Activated CD8-positive, alpha-beta memory T cell treated with anti-CD3 and anti-CD28 coated beads, Interleukin-2, amount 50 U/mL, for 1 hour (primary cell): Measurements from ENCODE around the gene ZNF35.
"Not testable (repeated sequence)": the region's sequence is repeated elsewhere in the genome, so short reads cannot be mapped to it uniquely, and the experiment has no call there.

Experiments used
- DNase-seq: peaks from one replicate; pipeline ENCODE4 v3.0.0-alpha.2; 2020; ENCODE audit errors: extremely low read depth

The ZNF35 gene

DNA sequence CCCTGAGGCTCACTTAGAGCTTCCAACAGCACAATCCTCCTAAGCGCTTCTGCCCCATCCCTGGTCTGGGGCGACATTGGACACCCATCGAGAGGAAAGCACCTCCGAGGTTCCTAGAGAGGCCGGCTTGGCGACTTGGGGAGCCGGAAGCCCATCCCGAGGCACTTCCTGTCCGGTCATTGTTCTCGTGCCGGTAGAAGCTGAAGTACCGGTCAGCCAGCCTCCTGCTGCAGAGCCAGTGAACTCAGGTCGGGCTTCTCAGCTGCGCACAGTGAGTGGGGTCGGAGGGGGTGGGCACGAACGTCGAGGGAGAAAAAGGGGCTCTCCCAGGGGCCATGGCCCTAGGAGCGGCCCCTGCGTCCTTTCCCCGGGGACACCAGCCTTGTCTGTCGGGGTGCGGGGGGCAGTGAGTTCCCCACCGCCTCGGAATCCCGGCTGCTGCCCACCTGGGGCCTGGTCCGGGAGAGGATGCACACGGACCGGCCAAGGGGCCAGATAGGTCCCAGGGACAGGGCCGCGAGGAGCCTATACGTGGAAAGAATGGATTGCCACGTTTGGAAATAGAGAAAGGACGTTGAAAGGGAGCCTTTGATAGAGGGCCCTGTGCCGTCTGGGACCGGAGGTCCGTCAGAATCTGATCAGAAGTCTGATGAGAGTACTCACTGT, at the start of gene ZNF35:
ZNF35 (plus strand) TSS at position 169 of the 666 bp plus-strand sequence. CDS start 2,336 bp downstream, outside the sequence.
- DNase-seq, result no peak

DNA sequence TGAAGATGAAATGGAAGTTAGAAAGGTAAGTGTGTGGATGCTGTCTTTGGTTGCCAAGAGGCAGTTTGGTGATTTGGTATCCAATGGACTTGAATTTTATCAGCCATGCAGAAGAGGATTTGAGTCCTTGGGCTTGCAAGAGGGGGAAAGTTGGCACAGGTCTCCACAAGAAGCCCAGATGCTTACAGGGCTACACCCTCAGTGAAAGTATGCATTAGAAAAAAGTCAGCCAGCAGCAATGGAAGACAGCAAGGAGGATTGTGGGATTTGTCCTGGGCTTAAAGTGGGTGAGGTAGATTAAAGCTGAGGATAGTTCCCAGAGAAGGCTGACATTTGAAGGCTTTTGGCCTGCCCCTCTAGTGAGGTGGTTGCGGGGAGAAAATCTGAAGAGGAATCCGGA, 46.8 kb upstream of the ZNF35 start:
- no peak for DNase-seq

DNA sequence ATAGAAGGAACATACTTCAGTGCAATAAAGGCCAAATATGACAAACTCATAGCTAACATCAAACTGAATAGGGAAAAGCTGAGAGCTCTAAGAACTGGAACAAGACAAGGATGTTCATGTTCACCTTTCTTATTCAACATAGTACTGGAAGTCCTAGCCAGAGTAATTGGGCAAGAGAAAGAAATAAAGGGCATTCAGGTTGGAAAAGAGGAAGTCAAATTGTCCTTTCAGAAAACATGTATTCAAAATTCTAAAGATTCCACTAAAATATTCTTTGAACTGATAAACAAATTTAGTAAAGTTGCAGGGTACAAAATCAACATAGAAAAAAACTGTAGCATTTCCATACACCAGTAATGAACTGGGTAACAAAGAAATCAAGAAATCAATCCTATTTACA, 35.9 kb upstream of the ZNF35 start:
- DNase-seq, result no peak

DNA sequence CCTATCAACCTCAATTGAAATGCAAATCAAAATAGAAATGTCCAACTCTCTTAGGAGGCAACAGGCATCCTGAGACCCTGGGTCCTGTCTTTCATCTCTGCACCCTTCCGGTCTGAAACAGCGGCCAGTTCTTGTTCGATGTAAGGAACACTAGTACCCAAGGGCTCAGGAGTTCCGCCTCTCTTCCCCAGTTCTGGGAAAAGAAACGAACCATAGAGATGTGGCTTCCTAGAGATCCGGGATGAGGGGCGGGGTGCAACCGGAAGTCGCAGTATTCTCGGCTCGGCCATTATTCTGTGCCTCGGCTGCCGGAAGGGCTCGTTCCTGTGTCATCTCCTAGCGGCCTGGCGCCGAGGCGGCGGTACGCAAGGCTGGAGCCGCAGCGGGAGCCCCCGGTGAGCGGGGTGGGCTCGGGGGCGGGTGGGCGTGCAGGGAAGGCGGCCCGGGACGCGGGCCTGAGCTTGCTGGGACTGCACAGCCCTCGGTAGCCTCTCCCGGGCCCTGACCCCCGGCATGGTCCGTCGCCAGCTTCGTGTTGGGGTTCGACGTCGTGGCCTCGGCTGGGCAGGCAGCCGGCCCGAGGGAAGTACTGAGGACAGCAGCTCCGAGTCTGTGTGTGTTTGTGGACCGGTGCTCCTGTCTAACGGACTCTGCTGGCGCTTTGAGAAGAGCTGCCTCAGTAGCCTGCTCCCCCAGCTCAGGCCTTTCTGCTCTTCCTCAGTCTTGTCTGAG, 23.6 kb upstream of the ZNF35 start, which contains the start of gene ZNF197:
ZNF197 (plus strand) TSS at position 288 of the 732 bp plus-strand sequence. CDS start 4,119 bp downstream, outside the sequence.
- no peak for DNase-seq

DNA sequence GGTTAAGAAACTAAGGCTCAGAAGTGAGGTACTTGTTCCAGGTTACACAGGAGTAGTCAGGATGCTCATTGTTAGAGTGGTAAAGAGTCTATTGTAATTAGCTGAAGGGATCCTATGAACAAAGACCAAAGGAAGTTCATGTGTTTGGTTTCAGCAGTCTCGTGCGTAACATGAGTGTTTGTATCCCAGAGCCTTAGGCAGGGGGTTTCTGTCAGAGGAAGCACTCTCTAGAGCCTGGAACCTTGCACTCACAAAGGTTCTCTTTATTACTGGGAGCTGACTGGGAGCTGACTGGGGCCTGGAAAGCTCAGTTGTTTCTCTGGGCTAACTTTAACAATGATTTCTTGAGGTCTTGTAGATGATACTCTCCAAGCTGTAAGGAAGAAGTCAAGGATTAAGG, 19.8 kb upstream of the ZNF35 start:
- DNase-seq, result no peak

DNA sequence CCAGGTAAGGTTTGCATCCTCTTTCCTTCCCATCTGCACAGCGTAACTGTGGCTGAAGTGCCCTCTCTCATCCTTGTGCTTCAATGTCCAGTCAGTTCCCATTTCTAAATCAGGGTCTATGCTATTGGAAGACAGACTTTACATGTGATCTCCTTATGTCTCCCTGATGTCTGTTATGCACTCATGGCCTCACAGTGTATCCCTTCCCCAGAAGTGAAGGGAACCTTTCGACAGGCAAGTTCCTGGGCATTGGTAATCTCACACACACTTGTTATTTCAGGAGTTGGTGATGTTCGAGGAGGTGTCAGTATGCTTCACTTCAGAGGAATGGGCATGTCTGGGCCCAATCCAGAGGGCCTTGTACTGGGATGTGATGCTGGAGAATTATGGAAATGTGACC, 16.3 kb upstream of the ZNF35 start:
- no peak for DNase-seq

DNA sequence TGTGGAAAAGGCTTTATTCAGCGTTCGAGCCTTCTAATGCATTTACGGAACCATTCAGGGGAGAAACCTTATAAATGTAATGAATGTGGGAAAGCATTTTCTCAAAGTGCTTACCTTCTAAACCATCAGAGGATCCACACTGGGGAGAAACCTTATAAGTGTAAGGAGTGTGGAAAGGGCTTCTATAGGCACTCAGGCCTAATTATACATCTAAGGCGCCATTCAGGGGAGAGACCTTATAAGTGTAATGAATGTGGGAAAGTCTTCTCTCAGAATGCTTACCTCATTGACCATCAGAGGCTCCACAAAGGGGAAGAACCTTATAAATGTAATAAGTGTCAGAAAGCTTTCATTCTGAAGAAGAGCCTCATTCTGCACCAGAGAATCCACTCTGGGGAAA, 6.2 kb upstream of the ZNF35 start:
- no peak for DNase-seq

DNA sequence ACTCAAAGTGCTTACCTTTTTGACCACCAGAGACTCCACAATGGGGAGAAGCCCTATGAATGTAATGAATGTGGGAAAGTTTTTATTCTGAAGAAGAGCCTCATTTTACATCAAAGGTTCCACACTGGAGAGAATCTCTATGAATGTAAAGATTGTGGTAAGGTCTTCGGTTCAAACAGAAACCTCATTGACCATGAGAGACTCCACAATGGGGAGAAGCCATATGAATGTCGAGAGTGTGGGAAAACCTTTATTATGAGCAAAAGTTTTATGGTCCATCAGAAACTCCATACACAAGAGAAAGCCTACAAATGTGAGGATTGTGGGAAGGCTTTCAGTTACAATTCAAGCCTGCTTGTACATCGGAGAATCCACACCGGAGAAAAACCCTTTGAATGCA, 5.5 kb upstream of the ZNF35 start:
- no peak for DNase-seq

DNA sequence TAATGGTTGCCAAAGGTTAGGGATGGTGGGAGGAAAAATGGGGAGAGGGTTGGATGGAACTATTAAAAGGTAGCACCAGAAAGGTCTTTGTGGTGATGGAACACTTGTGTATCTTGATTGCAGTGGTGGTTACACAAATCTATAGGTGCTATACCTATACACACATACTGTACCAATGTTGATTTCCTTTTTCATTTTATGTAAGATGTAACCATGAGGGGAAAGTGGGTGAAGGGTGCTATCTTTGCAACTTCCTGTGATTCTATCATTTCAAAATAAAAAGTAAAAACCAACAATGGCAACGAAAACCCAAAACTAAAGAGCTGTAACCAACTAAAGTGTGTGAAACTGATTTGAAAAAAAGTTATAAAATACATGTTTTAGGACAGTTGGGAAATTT, 761 bp upstream of the ZNF35 start:
- DNase-seq, result no peak

DNA sequence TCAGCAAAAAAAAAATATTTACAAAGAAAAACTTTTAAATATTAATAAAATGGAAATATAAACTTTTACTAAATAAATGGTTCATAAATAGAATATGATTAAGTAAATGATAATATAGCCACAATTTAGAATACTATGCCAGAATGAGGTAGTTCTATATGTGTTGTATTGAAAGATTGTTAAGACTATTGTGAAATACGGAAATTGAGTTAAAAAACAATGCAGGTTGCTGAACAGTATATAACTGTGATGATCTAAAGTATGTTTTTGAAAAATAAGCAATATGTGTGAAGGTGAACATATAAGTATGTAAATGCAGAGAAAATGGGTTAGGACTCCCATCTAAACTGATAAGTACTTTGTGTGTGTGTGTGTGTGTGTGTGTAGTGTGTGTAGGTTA, 1.2 kb downstream of the ZNF35 start:
- no peak for DNase-seq

DNA sequence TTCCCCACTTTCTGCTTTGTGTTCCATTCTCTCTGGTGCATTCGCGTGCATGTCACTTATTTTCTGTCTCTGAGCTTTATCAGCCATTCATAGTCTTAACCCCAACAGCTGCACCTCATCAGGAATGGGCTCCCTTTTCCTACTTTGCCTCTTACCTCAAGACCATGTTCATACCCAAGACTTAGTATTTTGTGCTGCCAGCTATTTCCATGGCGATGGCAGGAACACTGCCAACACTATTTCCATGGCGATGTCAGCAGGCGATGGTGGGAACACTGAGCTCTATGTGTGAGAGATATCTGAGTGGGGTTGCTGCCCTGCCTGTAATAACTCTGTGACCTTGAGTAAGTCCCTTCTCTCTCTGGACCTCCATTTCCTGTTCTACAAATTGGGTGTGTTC, 5.5 kb downstream of the ZNF35 start:
- DNase-seq, result no peak

DNA sequence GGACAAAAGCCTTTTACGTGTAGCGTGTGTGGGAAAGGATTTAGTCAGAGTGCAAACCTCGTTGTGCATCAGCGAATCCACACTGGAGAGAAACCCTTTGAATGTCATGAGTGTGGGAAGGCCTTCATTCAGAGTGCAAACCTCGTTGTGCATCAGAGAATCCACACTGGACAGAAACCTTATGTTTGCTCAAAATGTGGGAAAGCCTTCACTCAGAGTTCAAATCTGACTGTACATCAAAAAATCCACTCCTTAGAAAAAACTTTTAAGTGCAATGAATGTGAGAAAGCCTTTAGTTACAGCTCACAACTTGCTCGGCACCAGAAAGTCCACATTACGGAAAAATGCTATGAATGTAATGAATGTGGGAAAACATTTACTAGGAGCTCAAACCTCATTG, 10.5 kb downstream of the ZNF35 start:
- DNase-seq, result no peak

DNA sequence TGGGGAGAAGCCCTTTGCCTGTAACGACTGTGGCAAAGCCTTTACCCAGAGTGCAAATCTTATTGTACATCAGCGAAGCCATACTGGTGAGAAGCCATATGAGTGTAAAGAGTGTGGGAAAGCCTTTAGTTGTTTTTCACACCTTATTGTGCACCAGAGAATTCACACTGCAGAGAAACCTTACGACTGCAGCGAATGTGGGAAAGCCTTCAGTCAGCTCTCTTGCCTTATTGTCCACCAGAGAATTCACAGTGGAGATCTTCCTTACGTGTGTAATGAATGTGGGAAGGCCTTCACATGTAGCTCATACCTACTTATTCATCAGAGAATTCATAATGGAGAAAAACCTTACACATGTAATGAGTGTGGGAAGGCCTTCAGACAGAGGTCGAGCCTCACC, 10.9 kb downstream of the ZNF35 start:
- no peak for DNase-seq

DNA sequence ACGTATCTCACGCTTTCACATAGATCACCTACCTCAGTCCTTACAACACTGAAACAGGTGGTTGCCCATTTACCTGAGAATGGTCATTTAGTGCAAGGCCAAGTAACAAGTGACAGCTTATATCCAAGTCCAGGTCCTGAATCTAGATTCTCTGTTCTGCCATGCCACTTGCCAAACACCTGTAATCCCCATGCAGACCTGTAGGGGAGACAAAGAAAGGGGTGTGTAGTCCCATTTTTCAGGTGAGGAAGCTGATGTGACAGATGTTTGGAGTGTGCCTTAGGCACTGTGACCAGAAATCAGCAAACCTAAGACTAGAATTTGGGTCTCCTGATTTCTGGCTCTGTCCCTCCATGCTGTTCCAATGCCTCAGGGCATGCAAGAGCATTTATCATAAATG, 12.7 kb downstream of the ZNF35 start:
- DNase-seq, result no peak

DNA sequence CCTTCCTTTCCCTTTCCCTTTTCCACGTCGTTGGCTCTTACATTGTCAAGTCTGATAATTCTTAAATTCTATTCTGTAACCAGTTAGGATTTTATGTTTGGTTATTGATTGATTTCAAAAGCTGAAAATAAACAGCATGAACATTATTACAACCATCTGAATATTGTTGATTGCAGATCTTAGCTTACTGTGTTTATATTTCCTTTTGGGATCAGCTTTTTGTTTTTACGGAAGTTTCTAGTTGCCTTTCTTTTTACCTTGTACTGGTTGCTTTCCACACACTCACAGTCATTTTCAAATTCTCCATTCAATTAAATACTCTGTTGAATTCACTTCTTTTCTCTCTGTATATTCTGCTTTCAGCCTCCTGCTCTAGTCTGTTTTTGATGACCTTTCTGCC, 16.6 kb downstream of the ZNF35 start:
- no peak for DNase-seq

DNA sequence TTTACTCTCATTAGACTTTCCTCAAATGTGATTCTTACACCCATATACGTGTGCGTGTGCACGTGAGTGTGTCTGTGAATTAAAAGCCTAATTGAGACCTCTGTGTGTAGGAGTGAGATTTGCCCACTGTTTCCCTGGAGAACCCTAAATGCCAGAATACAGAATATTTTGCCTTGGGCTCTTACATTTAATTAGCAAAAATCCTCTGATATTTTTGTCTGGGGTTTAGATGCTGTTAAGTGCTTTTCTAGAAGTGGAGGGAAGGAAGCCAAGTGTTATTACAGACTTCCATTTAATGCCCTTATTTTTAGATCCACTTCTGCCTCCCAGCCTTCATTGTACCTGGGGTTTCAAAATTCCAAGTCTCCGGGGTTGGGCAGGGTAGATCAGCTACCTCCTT, 17.8 kb downstream of the ZNF35 start:
- no peak for DNase-seq

DNA sequence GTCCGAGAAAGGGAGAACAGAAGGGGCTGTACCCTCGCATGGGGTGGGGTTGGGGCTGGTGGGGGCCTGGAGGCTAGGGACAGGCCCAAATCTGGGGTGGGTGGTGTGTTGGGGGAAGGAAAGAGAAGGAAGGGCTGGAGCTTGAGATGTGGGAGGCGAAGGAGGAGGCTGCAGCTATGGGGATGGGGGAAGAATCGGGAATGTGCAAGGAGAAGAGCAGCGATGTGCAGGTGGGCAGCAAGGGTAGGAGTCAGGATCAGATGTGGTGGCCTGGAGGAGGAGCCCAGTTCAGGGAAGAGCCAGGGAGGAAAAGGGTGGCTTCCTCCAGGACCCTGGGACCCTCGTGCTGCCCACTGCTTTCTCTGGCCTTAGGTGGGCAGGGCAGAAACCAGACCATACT, 21.2 kb downstream of the ZNF35 start:
- DNase-seq, result no peak

DNA sequence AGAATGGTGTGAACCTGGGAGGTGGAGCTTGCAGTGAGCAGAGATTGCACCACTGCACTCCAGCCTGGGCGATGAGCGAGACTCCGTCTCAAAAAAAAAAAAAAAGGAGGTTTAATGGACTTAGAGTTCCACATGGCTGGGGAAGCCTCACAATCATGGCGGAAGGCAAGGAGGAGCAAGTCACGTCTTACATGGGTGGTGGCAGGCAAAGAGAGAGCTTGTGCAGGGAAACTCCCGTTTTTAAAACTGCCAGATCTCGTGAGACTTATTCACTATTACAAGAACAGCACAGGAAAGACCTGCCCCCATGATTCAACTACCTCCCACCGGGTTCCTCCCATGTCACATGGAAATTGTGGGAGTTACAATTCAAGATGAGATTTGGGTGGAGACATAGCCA, 24.9 kb downstream of the ZNF35 start:
- DNase-seq, result not testable (repeated sequence)

DNA sequence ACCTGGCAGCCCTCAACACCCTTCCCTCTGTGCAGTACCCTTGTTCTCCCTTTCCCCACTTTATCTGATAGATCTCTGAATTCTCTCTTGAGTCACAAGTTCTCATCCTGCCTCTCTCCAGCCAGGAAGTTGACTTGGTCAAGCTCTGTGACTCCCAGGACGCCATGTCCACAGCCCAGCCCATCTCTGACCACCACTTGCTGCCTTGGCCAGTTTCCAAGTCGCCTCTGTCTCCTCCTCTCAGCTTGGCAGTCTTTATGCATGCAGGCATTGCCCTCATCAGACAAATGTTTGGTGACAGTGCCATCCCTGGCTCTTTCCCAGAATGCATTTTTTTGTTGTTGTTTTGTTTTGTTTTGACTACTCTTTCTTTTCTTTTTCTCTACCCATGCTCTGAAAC, 25.7 kb downstream of the ZNF35 start:
- DNase-seq, result no peak

DNA sequence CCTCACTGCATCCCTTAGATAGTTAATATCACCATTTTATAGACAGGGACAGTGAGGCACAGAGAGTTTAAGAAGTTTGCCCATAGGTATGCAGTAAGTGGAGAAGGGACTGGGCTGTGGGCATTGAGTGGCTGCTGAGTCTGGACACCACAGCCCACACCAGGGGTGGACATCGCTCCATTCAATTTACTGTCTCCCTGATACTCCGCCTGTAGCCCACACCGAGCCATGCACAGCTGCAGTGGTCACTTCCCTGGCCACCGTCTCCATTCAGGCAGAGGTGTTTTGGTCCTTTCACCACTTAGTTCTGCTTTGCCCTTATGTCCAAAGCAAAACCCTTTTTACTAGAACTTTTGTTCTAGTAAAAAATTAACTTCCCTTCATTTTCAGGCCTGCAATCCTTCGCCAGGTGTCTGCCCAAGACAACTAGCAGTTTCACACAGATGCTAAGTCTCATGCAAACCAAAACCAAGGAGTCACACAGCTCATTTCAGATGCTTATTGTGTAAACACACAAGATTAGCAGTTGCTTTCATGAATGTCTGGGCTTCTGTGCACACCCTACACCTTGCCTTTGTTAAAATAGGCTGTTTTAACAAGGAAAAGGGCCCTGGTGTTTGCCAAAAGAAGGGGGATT, 30.1 kb downstream of the ZNF35 start:
- DNase-seq, result no peak

DNA sequence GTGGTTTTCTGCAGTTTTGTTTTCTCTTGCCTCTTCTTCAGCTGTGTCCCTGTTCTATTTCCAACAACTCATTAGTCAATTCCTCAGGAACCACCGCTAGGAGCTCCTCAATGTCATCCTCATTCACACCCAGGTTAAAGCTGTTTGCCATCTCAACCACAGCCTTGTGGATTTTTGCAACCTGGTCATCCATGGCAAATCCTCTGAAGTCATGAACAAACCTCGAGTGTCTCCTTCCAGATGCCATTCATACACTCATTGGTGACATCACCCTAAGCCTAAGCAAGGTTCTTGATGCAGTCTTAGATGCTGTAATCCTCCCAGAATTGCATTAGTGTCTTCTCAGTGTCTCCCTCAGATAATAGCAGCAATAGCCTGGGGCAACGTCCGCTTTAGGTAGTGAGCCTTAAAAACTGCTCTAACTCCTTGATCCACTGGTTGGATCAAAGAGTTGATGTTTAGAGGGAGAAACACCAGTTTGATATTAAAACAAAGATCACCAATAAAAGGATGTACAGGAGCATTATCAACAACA, 32.5 kb downstream of the ZNF35 start:
- DNase-seq, result no peak

DNA sequence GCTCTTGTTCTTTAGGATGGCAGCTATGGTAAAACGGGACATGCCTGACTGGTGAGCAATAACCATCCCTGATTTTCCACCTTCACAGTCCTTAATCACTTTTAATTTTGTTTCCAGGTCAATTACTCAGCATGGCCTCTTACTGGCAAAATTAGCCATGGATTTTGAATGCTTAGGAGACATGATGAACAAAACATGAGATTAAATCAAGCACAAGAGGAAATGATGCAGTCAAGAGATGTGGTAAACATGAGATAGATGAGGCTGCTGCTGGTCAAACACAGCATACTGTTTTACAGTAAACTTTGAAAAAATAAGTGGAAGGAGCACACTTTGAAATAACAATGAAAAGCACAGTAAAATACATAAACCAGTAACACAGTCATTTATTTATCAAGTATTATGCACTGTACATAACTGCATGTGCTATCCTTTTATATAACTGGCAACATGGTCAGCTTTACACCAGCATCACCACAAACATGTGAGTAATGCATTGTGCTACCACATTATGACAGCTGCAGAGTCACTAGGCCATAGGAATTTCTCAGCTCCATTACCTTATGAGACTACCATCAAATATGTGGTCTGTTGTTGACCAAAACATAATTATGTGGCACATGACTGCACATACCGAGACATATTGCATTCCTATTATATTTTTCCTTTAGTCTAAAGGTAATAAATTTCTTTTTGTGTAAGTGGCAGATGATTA, 33.8 kb downstream of the ZNF35 start:
- no peak for DNase-seq
